Dendritic cell treated with granulocyte-macrophage colony-stimulating factor and Interleukin-4, amounts not matched to agents 40 ng/mL and 50 ng/mL, for 4 days (primary cell): ENCODE measurements around the gene ATP11A.

Source experiments
- H3K27ac Mint-ChIP-seq: one replicate; pipeline ENCODE4 v1.8.0; 2022; ENCODE audit warnings: mild to moderate bottlenecking, mixed read lengths
- H3K27me3 Mint-ChIP-seq: one replicate; pipeline ENCODE4 v1.8.0; 2022; ENCODE audit warnings: mild to moderate bottlenecking, mixed read lengths
- H3K36me3 Mint-ChIP-seq: one replicate; pipeline ENCODE4 v1.8.0; 2022; ENCODE audit warnings: low read depth, mixed read lengths
- H3K4me1 Mint-ChIP-seq: one replicate; pipeline ENCODE4 v1.8.0; 2022; ENCODE audit warnings: low read depth, mixed read lengths
- H3K4me3 Mint-ChIP-seq: one replicate; pipeline ENCODE4 v1.8.0; 2022; ENCODE audit warnings: mild to moderate bottlenecking, moderate library complexity, mixed read lengths
- H3K9me3 Mint-ChIP-seq: one replicate; pipeline ENCODE4 v1.8.0; 2022; ENCODE audit warnings: mixed read lengths
- intact Hi-C: fragments of 100-400 bp; cut with micrococcal nuclease; formaldehyde crosslinking; loops from one replicate; pipeline ENCODE4 v1.15.0; 2022

The ATP11A gene

GRCh38 chr13:112910016-112910415, 220.2 kb downstream of the ATP11A start:
- H3K27me3 Mint-ChIP-seq: peaks cover 4% of the 10 kb centered on the region
- no peak overlapping the region for H3K27ac Mint-ChIP-seq
- H3K36me3 Mint-ChIP-seq: no peaks in the 10 kb centered on the region
- H3K4me3 Mint-ChIP-seq: no peak overlapping the region
- intact Hi-C loops: no loop called here
- H3K9me3 Mint-ChIP-seq: peaks cover 11% of the 10 kb centered on the region
- H3K4me1 Mint-ChIP-seq: no peaks in the 10 kb centered on the region

GRCh38 chr13:112910616-112911280, 220.9 kb downstream of the ATP11A start:
- H3K4me1 Mint-ChIP-seq: no peaks in the 10 kb centered on the region
- H3K9me3 Mint-ChIP-seq: peaks cover 4% of the 10 kb centered on the region
- no peaks in the 10 kb centered on the region for H3K36me3 Mint-ChIP-seq
- H3K4me3 Mint-ChIP-seq: no peak overlapping the region
- H3K27ac Mint-ChIP-seq: no peak overlapping the region
- peaks cover 4% of the 10 kb centered on the region for H3K27me3 Mint-ChIP-seq
- intact Hi-C loops: no loop called here

GRCh38 chr13:112911285-112911701, 221.5 kb downstream of the ATP11A start:
- Mint-ChIP-seq H3K9me3 (no peaks in the 10 kb centered on the region), H3K36me3 (no peaks in the 10 kb centered on the region), H3K27me3 (peaks cover 4% of the 10 kb centered on the region), H3K27ac (no peak overlapping the region), H3K4me1 (no peaks in the 10 kb centered on the region), H3K4me3 (no peak overlapping the region)
- intact Hi-C loops: no loop called here

- Mint-ChIP-seq H3K4me3 (no peak overlapping the region), H3K27ac (no peak overlapping the region), H3K9me3 (no peaks in the 10 kb centered on the region), H3K27me3 (peaks cover 4% of the 10 kb centered on the region), H3K4me1 (no peaks in the 10 kb centered on the region), H3K36me3 (no peaks in the 10 kb centered on the region)
- intact Hi-C loops: no loop called here
These were observed 222.0 kb downstream of the ATP11A start for GRCh38 chr13:112911883-112912282.

GRCh38 chr13:112912726-112913440, 223.0 kb downstream of the ATP11A start:
- Mint-ChIP-seq H3K27ac (no peak overlapping the region), H3K27me3 (no peaks in the 10 kb centered on the region), H3K4me3 (no peak overlapping the region), H3K9me3 (no peaks in the 10 kb centered on the region), H3K36me3 (no peaks in the 10 kb centered on the region), H3K4me1 (no peaks in the 10 kb centered on the region)
- intact Hi-C loops: no loop called here

GRCh38 chr13:112916296-112916695, 226.5 kb downstream of the ATP11A start:
- H3K27me3 Mint-ChIP-seq: no peaks in the 10 kb centered on the region
- no peak overlapping the region for H3K4me3 Mint-ChIP-seq
- no peaks in the 10 kb centered on the region for H3K9me3 Mint-ChIP-seq
- intact Hi-C loops: no loop called here
- no peak overlapping the region for H3K27ac Mint-ChIP-seq
- H3K36me3 Mint-ChIP-seq: no peaks in the 10 kb centered on the region
- no peaks in the 10 kb centered on the region for H3K4me1 Mint-ChIP-seq

GRCh38 chr13:112917056-112917664, 227.3 kb downstream of the ATP11A start:
- no peaks in the 10 kb centered on the region for H3K27me3 Mint-ChIP-seq
- H3K4me1 Mint-ChIP-seq: no peaks in the 10 kb centered on the region
- intact Hi-C loops: no loop called here
- H3K4me3 Mint-ChIP-seq: no peak overlapping the region
- H3K27ac Mint-ChIP-seq: no peak overlapping the region
- no peaks in the 10 kb centered on the region for H3K9me3 Mint-ChIP-seq
- no peaks in the 10 kb centered on the region for H3K36me3 Mint-ChIP-seq

GRCh38 chr13:112917737-112918136, 227.9 kb downstream of the ATP11A start:
- Mint-ChIP-seq H3K4me1 (no peaks in the 10 kb centered on the region), H3K36me3 (no peaks in the 10 kb centered on the region), H3K27me3 (no peaks in the 10 kb centered on the region), H3K4me3 (no peak overlapping the region), H3K27ac (no peak overlapping the region), H3K9me3 (no peaks in the 10 kb centered on the region)
- intact Hi-C loops: no loop called here

- Mint-ChIP-seq H3K36me3 (no peaks in the 10 kb centered on the region), H3K4me3 (no peak overlapping the region), H3K4me1 (no peaks in the 10 kb centered on the region), H3K9me3 (no peaks in the 10 kb centered on the region), H3K27me3 (no peaks in the 10 kb centered on the region), H3K27ac (no peak overlapping the region)
- intact Hi-C loops: no loop called here
These were observed 228.4 kb downstream of the ATP11A start for GRCh38 chr13:112918266-112918665.

- intact Hi-C loops: no loop called here
- Mint-ChIP-seq H3K4me1 (no peaks in the 10 kb centered on the region), H3K36me3 (no peaks in the 10 kb centered on the region), H3K27ac (no peak overlapping the region), H3K27me3 (no peaks in the 10 kb centered on the region), H3K4me3 (no peak overlapping the region), H3K9me3 (no peaks in the 10 kb centered on the region)
These were observed 228.9 kb downstream of the ATP11A start for GRCh38 chr13:112918746-112919145.

- Mint-ChIP-seq H3K27ac (no peak overlapping the region), H3K27me3 (peaks cover 15% of the 10 kb centered on the region), H3K36me3 (no peaks in the 10 kb centered on the region), H3K4me1 (peaks cover under 1% of the 10 kb centered on the region), H3K9me3 (no peaks in the 10 kb centered on the region), H3K4me3 (no peak overlapping the region)
- intact Hi-C loops: no loop called here
These were observed 234.1 kb downstream of the ATP11A start for GRCh38 chr13:112923962-112924361.

GRCh38 chr13:112924365-112924764, 234.5 kb downstream of the ATP11A start:
- H3K36me3 Mint-ChIP-seq: no peaks in the 10 kb centered on the region
- peaks cover 19% of the 10 kb centered on the region for H3K27me3 Mint-ChIP-seq
- intact Hi-C loops: no loop called here
- no peak overlapping the region for H3K4me3 Mint-ChIP-seq
- peaks cover 5% of the 10 kb centered on the region for H3K4me1 Mint-ChIP-seq
- no peaks in the 10 kb centered on the region for H3K9me3 Mint-ChIP-seq
- no peak overlapping the region for H3K27ac Mint-ChIP-seq

- H3K9me3 Mint-ChIP-seq: no peaks in the 10 kb centered on the region
- peaks cover 31% of the 10 kb centered on the region for H3K27me3 Mint-ChIP-seq
- no peak overlapping the region for H3K27ac Mint-ChIP-seq
- H3K36me3 Mint-ChIP-seq: no peaks in the 10 kb centered on the region
- H3K4me3 Mint-ChIP-seq: no peak overlapping the region
- H3K4me1 Mint-ChIP-seq: peaks cover 15% of the 10 kb centered on the region
- intact Hi-C loops: no loop called here
These were observed 236.2 kb downstream of the ATP11A start for GRCh38 chr13:112926003-112926402.

GRCh38 chr13:112926993-112927392, 237.2 kb downstream of the ATP11A start:
- no peak overlapping the region for H3K4me3 Mint-ChIP-seq
- no peaks in the 10 kb centered on the region for H3K36me3 Mint-ChIP-seq
- no peaks in the 10 kb centered on the region for H3K9me3 Mint-ChIP-seq
- H3K27me3 Mint-ChIP-seq: peaks cover 36% of the 10 kb centered on the region
- no peak overlapping the region for H3K27ac Mint-ChIP-seq
- intact Hi-C loops: no loop called here
- peaks cover 15% of the 10 kb centered on the region for H3K4me1 Mint-ChIP-seq
